HG03432 (cell line): ENCODE results near the gene PIK3R1.

Experiments
- ATAC-seq: cut with Tn5 transposase; IDR thresholded peaks from one replicate; pipeline ENCODE4 v1.9.1; 2021; ENCODE audit warnings: mild to moderate bottlenecking, moderate library complexity; ENCODE audit not compliant: unreplicated experiment

The PIK3R1 gene

GRCh38 chr5:68319706-68320412 is 104.3 kb downstream of the PIK3R1 start:
- no peak for ATAC-seq

DNA sequence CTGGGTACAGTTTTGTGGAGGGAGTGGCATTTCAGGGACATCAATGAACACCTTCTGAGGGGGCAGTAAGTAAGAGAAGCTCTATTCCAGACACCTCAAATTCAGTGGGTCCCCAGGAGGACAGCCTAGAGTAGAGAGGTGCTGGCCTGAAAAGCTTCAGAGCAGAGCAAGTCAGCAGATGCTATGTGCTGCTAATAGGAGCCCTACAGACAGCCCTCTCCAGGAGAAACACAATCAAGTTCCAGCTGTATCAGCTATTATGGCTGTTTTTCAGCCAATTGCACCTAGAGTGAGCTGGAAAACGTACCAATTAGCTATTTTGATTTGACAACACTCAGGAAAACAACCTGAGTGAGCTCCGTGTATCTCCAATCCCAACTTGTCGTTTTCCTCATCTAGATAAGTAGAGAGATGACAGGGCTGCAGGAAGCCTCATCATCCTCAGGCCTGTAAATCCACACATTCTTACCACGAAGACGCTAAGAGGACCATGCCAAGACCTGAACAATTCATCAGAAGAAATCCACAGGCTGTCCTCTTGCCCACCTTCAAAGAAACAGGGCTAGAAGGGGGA is 104.9 kb downstream of the PIK3R1 start:
- ATAC-seq = no peak

GRCh38 chr5:68325065-68325580 is 109.6 kb downstream of the PIK3R1 start:
- ATAC-seq = no peak

DNA sequence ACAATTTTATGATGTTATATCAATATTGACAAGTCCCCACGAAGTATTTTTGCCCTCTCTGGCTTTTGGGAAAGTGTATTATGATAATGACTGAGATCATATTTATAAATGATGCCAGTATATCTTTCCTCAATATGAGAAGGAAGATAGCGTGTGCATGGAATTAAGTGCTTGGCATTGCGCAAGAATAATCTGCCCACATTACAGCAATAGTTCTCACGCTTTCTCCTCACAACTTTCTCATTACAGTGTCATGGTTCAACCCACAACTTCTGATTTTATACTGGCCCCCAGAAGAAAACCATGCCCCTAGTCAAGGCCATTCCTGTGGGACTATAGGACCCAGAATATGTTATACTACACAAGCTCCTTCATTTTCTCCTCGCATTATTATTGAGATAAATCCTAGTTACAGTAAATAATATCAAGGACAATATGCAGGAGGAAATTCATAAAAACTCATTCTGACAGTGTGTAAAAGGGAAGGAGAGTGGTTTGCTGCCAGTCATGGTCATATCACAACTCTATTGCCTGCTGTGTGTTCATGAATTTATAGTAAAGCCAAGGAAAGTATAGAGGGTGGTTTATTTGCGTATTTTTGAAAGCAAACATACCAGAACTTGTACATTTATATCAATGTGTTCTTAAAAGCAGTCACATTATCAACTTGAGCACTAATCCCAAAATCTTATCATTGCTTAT is 114.1 kb downstream of the PIK3R1 start:
- ATAC-seq = no peak

DNA sequence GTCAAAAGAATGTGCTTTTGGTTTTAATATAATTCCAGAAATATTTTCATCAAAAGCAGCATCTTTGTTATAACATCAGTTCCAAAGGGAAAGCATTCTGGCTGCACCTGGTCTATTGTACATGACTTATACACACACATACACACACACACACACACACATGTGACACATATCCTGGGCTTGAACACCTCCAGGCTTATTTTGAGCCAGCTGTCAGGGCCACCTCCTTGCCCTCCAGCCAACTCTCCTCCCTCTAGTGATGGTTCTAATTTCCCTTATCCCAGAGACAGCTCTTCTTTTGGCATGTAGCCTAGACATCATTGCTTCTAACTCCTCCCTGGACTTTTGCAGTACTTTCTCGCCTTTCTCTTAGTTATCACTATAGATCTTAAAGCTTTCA is 115.0 kb downstream of the PIK3R1 start:
- ATAC-seq = no peak

GRCh38 chr5:68331192-68332079 is 115.9 kb downstream of the PIK3R1 start:
- peak; percentile 71 for ATAC-seq

GRCh38 chr5:68332080-68332451 is 116.5 kb downstream of the PIK3R1 start:
- peak; percentile 32 for ATAC-seq

GRCh38 chr5:68332556-68332955 is 117.0 kb downstream of the PIK3R1 start:
- ATAC-seq = no peak

DNA sequence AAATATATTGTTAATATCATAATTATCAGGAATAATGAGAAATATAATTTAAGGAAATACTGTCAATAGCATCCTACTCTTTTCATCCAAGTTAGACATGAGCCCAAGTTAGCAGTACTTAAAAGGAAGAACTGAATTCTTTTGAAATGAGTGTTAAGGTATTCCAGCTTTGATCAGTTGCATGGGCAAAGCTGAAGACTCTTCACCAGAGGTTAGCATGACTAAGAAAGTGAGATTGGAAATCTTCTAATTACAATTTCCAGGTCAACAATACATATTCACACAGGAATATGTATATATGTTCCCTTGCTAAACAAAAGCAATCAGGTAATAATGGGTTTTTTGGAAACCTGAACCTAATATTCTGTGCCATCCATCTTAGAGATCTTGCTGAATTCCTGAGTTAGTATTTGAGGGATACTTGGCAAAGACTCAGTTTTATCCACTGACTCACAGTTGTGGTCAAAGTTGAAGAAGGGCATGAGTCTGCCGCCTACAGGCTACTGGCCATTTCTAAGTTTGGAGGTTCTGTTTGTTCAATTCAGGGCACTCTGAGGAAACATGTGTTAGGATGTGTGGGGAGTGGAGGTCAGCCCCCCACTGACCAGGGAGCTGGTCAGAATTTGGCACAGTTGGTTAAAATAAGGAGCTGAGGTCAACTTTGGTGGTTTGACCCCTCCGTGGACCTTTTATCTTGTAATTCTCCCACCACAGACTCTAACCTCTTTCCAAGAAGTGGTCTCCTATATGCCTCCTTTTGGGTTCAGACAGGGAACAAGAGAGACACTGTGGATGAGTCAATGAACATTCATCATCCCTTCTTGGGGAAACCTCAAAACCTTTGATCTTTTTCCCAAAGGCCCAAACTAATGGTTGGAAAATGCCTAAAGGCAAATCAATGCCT is 118.3 kb downstream of the PIK3R1 start:
- ATAC-seq = no peak

DNA sequence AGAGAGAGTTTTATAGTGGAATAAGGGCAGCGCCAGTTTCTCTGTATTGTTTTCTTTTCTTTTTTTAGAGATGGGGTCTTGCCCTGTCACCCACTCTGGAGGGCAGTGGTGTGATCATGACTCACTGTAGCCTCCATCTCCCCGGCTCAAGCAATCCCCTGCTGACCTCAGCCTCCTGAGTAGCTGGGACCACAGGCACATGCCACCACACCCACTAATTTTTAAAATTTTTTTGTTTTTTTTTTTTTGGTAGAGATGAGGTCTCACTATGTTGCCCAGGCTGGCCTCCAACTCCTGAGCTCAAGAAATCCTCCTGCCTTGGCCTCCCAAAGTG is 119.0 kb downstream of the PIK3R1 start:
- no peak for ATAC-seq

GRCh38 chr5:68335075-68335474 is 119.5 kb downstream of the PIK3R1 start:
- no peak for ATAC-seq

- ATAC-seq = no peak
Observed at GRCh38 chr5:68336200-68336599, 120.6 kb downstream of the PIK3R1 start.

- no peak for ATAC-seq
Observed at GRCh38 chr5:68337235-68337634, 121.7 kb downstream of the PIK3R1 start.

DNA sequence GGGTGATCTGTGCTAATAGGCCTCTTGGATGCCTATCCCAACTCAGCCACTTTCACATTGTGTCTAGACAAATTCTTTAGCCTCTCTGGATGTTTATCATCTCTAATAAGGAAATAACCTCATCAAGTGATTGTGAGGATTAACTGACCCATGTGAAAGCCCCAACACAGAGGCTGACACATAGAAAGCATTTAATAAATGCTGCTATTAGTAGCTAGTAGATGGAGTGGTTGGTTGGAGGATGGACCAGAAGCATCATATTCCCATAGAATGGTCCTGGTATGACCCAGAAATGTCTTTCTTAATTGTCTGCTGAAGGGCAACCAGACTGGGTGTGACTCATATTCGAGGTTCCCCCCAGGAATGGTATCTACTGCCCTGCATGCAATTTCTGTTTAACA is 124.4 kb downstream of the PIK3R1 start:
- no peak for ATAC-seq

DNA sequence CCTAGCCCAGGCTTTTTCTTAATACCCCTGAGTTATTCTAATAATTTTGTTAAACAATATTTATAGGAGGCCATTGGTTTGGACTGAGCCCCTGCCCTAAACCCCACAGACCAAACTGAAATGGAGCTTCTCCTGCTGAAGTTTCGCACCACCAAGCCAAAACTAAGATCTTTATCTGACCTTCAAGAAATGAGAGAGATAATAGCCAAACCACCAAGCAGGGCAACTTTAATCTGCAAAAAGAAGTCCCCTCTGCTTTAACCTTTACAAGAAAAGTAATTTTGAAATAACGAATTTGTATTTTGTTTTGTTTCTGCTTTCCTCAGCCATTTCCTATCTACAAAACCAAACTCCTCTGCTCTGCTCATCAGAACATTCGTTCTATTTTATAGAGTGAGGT is 125.5 kb downstream of the PIK3R1 start:
- no peak for ATAC-seq

DNA sequence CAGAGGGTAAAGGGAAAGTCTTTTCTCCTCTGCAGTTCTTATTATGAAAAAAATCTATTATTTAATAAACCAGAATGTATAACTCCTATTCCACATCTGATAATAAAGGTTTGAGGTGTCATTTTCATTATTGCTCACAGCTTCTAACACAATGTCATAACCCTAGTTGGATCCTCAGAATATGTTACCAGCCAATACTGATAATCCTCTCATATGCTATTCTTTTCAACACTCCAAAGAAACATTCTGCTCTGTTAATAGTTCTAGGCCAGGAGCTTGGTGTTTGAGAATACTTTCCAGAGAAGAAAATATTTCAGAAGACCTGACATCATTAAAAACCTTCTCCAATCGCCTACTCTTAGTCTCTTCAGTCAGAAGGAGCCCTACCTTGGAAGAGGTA is 127.1 kb downstream of the PIK3R1 start:
- no peak for ATAC-seq

DNA sequence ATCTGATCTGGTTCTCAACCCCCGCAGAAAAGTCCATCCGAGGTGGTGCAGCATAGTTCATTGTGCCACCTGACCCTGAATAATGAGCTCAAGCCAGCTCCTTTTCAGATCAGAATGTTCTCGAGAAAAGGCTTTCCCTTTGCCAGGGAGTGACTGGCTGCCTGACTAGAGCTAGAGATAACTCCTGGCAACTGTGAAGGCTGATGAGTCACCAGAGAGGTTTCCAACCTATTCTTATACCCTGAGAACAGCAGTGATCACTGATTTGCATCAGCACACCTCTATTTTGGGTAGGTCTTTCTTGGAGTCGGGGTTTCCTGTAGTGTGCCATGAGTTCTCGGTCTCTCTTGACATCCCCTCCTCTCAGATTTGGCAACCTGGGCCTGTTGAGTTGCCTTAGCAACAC is 127.9 kb downstream of the PIK3R1 start:
- ATAC-seq = peak; percentile 88

- ATAC-seq = peak; percentile 49
Observed at GRCh38 chr5:68344447-68345111, 129.0 kb downstream of the PIK3R1 start.

DNA sequence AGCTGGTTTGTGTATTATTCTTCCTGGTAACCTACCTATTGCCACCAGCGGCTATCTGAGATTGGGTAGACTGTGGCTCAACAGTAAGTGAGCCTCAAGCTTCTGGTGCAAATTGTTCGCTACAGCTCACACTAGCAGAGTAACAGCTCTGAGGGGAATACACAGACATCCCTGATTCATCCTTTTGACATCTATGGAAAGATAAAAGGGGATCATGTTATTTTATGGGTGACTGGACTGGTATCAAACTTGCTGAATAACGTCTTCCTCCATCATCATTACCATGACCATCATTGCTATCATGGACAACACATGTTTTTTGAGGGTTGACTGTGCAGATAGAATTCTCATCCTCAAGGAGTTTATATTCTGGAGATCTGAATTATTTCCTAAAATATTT is 129.6 kb downstream of the PIK3R1 start:
- ATAC-seq = no peak

- no peak for ATAC-seq
Observed at GRCh38 chr5:68345582-68345981, 130.0 kb downstream of the PIK3R1 start.
